Left lung (tissue), 10 donors: Measurements from ENCODE around the gene YLPM1. TPM values are rescaled to one million over a fixed set of nuclear protein-coding genes. Genes with fewer than 3 reads are reported as not detected.

Source experiments
- ATAC-seq: fragments of 200-7000 bp; cut with Tn5 transposase; one replicate; pipeline ENCODE4 v1.9.1; 2020; ENCODE audit warnings: moderate library complexity
- DNase-seq, 4 donors: peaks; one replicate each; pipeline ENCODE4 v3.0.0-alpha.2; 2013 to 2020
- H3K27ac ChIP-seq, 2 donors: fragments of 200-600 bp; sonication (generic) in 1 of 2; one replicate each; pipeline versions ENCODE4 v1.5.0 to v1.8.0; 2020 to 2021
- H3K27me3 ChIP-seq, 2 donors: fragments of 200-600 bp; sonication (generic) in 1 of 2; one replicate each; pipeline versions ENCODE4 v1.5.0 to v1.8.0; 2020 to 2021
- H3K36me3 ChIP-seq, 2 donors: fragments of 200-600 bp; sonication (generic) in 1 of 2; one replicate each; pipeline versions ENCODE4 v1.5.0 to v1.8.0; 2020 to 2021
- H3K4me1 ChIP-seq, 2 donors: fragments of 200-600 bp; one replicate each; pipeline ENCODE4 v1.8.0; 2021
- H3K4me3 ChIP-seq, 2 donors: fragments of 200-600 bp; sonication (generic) in 1 of 2; one replicate each; pipeline versions ENCODE4 v1.5.0 to v1.8.0; 2020 to 2021; ENCODE audit warnings: mild to moderate bottlenecking in 1 of 2
- H3K9me3 ChIP-seq, 2 donors: fragments of 200-600 bp; sonication (generic) in 1 of 2; one replicate each; pipeline versions ENCODE4 v1.5.0 to v1.8.0; 2020 to 2021
- intact Hi-C, 2 donors: fragments of 100-400 bp; cut with DNase I; formaldehyde crosslinking; loops; one replicate each; pipeline versions ENCODE4 v1.11.2 to v1.14.2; 2022
- polyA plus RNA-seq, 6 donors: library from polyadenylated mRNA; unstranded; fragments of 120-200 nt; gene quantifications; one replicate each; pipeline ENCODE4 v1.2.1, GENCODE V29; 2013; ENCODE audit not compliant: insufficient read length in 6 of 6
- total RNA-seq, 2 donors: library from RNA; stranded (reverse); fragmentation: NEBNext Ultra II Directional; extraction: Animal tissue kit (Norgen Biotek cat#: 25700); gene quantifications; one replicate each; pipeline ENCODE4 v1.2.1, GENCODE V29; 2021
- TF ChIP-seq, protein P1 (sequence below), 2 donors: fragments of 200-600 bp; sonication (generic) in 1 of 2; IDR thresholded peaks; one replicate each; pipeline versions ENCODE4 v1.5.0 to v1.8.0; 2021; ENCODE audit warnings: antibody characterized with exemption in 2 of 2
- donor health status: DM: no; HTN: yes; CAD: no.
- donor health status: DM: no; HTN: no; CAD: no.

The YLPM1 gene
- total and polyA plus RNA-seq, 8 donors, result 49.5 to 117 (median 107) TPM

DNA sequence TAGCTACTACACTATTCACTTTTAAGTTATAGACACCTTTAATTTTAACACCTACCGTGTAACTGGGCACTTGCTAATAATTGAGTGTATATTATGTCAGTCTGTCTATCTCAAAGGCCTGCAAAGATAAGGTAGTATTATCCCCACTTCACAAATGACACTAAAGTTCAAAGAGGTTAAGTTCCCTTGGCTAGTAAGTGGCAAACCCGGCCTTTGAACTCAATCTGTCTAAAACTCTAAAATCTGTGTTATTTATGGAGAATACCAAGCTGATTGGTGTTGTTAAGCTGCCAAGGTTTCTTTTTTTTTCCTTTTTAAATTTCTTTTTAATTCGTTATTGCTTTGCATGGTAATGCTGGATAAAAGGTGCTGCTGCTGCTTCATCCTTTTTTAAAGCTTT is 37.7 kb downstream of the YLPM1 start:
- intact Hi-C loops, result loop anchor here in 1 of 2 donors (10.0 kb wide), 1 partner anchor 186 kb away; the partner anchor contains the start of gene LTBP2
- H3K36me3 ChIP-seq, result peaks cover 0 to 66% of the 10 kb centered on the region in 2 donors
- no peaks in the 10 kb centered on the region for H3K27me3 ChIP-seq
- DNase-seq (no peak), ATAC-seq (no peak)
- TF ChIP-seq, protein P1, sequence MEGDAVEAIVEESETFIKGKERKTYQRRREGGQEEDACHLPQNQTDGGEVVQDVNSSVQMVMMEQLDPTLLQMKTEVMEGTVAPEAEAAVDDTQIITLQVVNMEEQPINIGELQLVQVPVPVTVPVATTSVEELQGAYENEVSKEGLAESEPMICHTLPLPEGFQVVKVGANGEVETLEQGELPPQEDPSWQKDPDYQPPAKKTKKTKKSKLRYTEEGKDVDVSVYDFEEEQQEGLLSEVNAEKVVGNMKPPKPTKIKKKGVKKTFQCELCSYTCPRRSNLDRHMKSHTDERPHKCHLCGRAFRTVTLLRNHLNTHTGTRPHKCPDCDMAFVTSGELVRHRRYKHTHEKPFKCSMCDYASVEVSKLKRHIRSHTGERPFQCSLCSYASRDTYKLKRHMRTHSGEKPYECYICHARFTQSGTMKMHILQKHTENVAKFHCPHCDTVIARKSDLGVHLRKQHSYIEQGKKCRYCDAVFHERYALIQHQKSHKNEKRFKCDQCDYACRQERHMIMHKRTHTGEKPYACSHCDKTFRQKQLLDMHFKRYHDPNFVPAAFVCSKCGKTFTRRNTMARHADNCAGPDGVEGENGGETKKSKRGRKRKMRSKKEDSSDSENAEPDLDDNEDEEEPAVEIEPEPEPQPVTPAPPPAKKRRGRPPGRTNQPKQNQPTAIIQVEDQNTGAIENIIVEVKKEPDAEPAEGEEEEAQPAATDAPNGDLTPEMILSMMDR (IDR thresholded peaks at IDR 0.05), result no peak
- H3K9me3 ChIP-seq, result no peaks in the 10 kb centered on the region
- H3K27ac ChIP-seq, result no peak overlapping the region
- no peak overlapping the region for H3K4me3 ChIP-seq
- no peaks in the 10 kb centered on the region for H3K4me1 ChIP-seq

DNA sequence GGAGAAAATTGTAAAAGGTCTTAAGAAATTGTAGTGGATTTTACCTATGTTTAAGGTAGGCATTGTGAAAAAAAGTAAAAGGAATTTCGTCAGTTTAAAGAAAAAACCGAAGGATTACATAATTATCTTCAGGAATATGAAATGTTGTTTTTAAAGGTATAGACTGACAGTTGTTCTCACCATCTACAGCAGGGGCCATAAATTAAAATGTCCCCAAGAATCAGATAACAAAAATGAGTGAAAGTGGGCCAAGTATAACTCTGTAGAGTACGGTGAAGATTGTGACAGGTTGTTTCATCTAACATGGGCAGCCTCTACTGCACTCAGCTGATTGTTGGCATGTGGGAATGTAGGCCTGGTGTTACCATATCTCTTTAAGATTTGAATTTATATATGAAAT is 38.3 kb downstream of the YLPM1 start:
- intact Hi-C loops, result loop anchor here in 1 of 2 donors (10.0 kb wide), 1 partner anchor 187 kb away; the partner anchor contains the start of gene LTBP2
- DNase-seq (no peak), ATAC-seq (no peak)
- no peaks in the 10 kb centered on the region for H3K4me1 ChIP-seq
- TF ChIP-seq, protein P1 (IDR thresholded peaks at IDR 0.05), result no peak
- H3K27me3 ChIP-seq, result no peaks in the 10 kb centered on the region
- H3K9me3 ChIP-seq, result no peaks in the 10 kb centered on the region
- no peak overlapping the region for H3K4me3 ChIP-seq
- no peak overlapping the region for H3K27ac ChIP-seq
- H3K36me3 ChIP-seq, result peaks cover 0 to 67% of the 10 kb centered on the region in 2 donors

DNA sequence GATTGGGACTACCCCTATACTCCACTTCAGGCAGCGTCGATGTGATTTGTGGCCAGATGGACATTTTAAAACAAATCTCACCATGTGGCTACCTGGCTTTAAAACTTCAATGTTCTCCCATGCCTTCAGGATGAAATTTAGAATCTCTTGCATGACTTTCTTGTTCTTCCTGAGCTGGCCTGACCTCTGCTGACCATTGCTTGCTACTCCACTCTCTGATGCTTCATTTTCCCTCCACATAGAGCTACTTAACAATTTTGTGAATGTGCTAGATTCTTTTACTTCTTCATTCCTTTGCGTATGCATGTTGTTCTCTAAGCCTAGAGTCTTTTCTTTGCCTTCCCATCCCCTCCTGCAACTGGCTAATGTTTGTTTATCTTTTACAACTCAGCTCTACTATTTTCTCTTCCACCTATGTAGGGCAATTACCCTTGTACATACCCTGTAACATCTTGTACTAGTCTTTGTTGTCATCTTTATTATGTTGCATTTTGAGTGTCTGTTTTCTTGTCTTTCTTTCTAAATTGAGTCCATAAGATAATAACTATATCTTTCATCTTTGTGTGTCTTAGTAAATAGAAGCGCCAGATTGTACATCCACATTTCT is 41.2 kb downstream of the YLPM1 start:
- intact Hi-C loops, result loop anchor here in 1 of 2 donors (10.0 kb wide), 1 partner anchor 190 kb away; the partner anchor contains the start of gene LTBP2
- ATAC-seq (peak; percentile 72), DNase-seq (peak in 1 of 4 donors; percentile 32)
- TF ChIP-seq, protein P1 (IDR thresholded peaks at IDR 0.05), result peak; percentile 30 to 41
- H3K27ac ChIP-seq, result no peak overlapping the region
- H3K9me3 ChIP-seq, result no peaks in the 10 kb centered on the region
- no peak overlapping the region for H3K4me3 ChIP-seq
- no peaks in the 10 kb centered on the region for H3K27me3 ChIP-seq
- H3K4me1 ChIP-seq, result no peaks in the 10 kb centered on the region
- H3K36me3 ChIP-seq, result peaks cover 0 to 67% of the 10 kb centered on the region in 2 donors

DNA sequence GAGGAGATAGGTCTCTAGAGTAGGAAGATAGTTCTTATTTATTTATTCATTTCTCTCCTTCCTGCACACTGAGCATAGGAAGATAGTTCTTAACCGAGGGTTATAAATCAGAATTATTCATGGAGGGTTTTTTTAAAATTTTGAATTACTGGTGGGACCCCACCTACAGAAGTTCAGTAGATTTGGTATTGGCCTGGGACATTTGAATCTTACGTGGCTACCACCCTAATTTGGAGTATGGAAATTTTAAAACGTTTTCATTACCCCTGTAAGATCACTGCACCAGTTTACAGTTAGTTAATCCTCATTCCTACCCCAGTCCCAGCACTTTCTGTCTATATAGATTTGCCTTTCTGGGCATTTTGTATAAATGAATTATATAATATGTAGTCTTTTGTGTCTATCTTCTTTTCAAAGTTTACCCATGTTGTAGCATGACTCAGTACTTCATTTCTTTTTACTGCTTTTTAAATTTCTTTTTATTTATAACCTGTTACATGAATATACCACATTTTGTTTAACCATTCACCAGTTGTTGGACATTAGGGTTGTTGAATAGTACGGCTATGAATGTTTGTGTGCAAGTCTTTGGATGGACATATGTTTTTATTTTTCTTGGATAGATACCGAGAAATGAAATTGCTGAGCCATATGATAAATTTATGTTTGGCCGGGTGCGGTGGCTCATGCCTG is 44.9 kb downstream of the YLPM1 start:
- DNase-seq (no peak), ATAC-seq (no peak)
- H3K4me3 ChIP-seq, result no peak overlapping the region
- H3K9me3 ChIP-seq, result no peaks in the 10 kb centered on the region
- H3K4me1 ChIP-seq, result no peaks in the 10 kb centered on the region
- H3K36me3 ChIP-seq, result peaks cover 0 to 91% of the 10 kb centered on the region in 2 donors
- H3K27ac ChIP-seq, result no peak overlapping the region
- no peaks in the 10 kb centered on the region for H3K27me3 ChIP-seq
- TF ChIP-seq, protein P1 (IDR thresholded peaks at IDR 0.05), result no peak
- intact Hi-C loops, result loop anchor here in 1 of 2 donors (10.0 kb wide), 1 partner anchor 193 kb away; the partner anchor contains the start of gene LTBP2

DNA sequence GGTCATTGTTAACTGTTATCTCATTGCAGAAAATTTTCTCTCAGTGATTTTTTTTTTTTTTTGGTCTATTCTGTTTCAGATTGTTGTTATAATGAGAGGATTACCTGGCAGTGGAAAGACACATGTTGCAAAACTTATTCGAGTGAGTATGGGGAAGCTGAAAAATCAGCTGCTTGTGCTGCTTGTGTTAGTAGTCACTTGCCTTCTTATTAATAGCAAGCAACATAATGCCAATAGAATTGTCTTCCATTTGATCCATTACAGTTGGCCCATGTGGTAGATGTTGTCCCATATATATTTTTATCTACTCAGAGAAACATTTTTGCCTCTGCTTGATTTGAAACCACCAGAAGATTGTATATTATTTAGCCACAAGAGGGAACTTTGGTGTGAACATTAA is 53.0 kb downstream of the YLPM1 start:
- TF ChIP-seq, protein P1 (IDR thresholded peaks at IDR 0.05), result no peak
- H3K9me3 ChIP-seq, result no peaks in the 10 kb centered on the region
- peaks cover 0 to 98% of the 10 kb centered on the region in 2 donors for H3K36me3 ChIP-seq
- ATAC-seq (no peak), DNase-seq (no peak)
- H3K4me1 ChIP-seq, result no peaks in the 10 kb centered on the region
- no peak overlapping the region for H3K4me3 ChIP-seq
- intact Hi-C loops, result no loop called here
- no peaks in the 10 kb centered on the region for H3K27me3 ChIP-seq
- H3K27ac ChIP-seq, result no peak overlapping the region
